Measurements from ENCODE around the gene RHEB. TPM values are rescaled to one million over a fixed set of nuclear protein-coding genes. Genes with fewer than 3 reads are reported as not detected.

RHEB gene
- total and polyA plus RNA-seq, 2 of the 4 experiments (the other 2 are of a cell fraction) = 19.7 to 67.2 TPM

DNA sequence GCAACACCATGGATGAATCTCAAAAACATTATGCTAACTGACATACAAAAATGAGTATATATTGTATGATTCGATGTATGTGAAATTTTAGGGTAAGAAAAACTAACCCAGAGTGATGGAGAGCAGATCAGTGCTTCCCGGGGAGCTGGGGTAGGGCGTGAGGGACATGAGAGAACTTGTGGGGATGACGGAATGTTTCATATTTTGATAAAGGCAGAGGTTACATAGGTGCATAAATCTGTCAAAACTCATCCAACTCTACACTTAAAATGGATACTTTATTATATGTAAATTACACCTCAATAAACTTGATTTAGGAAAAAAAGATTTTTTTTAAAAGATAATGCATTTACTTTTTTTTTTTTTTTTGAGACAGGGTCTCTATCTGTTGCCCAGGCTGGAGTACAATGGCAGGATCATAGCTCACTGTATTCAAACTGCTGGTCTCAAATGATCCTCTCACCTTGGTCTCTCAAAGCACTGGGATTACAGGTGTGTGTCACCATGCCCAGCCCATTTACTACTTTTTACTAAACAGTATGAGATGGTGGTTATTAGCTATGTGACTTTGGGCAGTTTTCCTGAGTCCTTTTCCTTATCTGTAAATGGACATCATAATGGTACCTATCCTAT, 13.7 kb downstream of the RHEB start:
- Histone ChIP-seq H3K23ac (ENCODE audit: low read depth, low read length) (no peak overlapping the region), H3K9me1 (ENCODE audit: insufficient read depth, low read length) (peaks cover 28% of the 10 kb centered on the region), H3K79me1 (ENCODE audit: low read depth in 1 of 2, low read length in 2 of 2) (peaks cover 9 to 79% of the 10 kb centered on the region in 2 experiments; a peak in 2 of 4 replicates), H3K4me3 (ENCODE audit: insufficient read depth, low read depth, low read length) (no peak overlapping the region), H4K5ac (ENCODE audit: low read depth, low read length) (no peak overlapping the region), H2BK5ac (ENCODE audit: low read depth, low read length, poor library complexity, severe bottlenecking) (no peak overlapping the region), H3K4me2 (ENCODE audit: low read depth, low read length) (no peak overlapping the region), H3K18ac (ENCODE audit: low read depth, low read length) (no peak overlapping the region), H3K14ac (replicated peaks; ENCODE audit: low read depth, low read length) (no peak overlapping the region), H3K27me3 (ENCODE audit: control insufficient read depth, insufficient read depth, low read length) (no peaks in the 10 kb centered on the region), H3K4ac (ENCODE audit: low read depth, low read length) (no peak overlapping the region), H4K20me1 (ENCODE audit: insufficient read depth, low read length) (peaks cover 92% of the 10 kb centered on the region), H3K9ac (ENCODE audit: low read depth, low read length) (no peak overlapping the region), H4K8ac (ENCODE audit: low read depth in 2 of 2, low read length in 2 of 2) (no peak overlapping the region), H3K27ac (ENCODE audit: insufficient read depth, low read length) (no peak overlapping the region), H3K9me3 (ENCODE audit: control insufficient read depth, insufficient read depth, low read length) (no peaks in the 10 kb centered on the region), H2AFZ (replicated peaks; ENCODE audit: low read length, poor library complexity) (no peak overlapping the region), H3K4me1 (ENCODE audit: control insufficient read depth, insufficient read depth, low read length) (peaks cover 26% of the 10 kb centered on the region), H2AK5ac (ENCODE audit: low read depth, low read length) (no peak overlapping the region), H2BK15ac (ENCODE audit: low read depth, low read length) (no peak overlapping the region), H2BK20ac (ENCODE audit: low read depth, low read length) (no peak overlapping the region), H4K91ac (ENCODE audit: insufficient read depth, low read depth, low read length) (no peak overlapping the region), H2BK120ac (ENCODE audit: low read depth, low read length) (no peak overlapping the region), H3K36me3 (ENCODE audit: control insufficient read depth, insufficient read depth, low read length) (no peaks in the 10 kb centered on the region; the same call in 1 of the 2 replicates), H3K56ac (ENCODE audit: extremely low read depth, insufficient read depth, low read length) (no peak overlapping the region), H2AK9ac (replicated peaks; ENCODE audit: low read depth, low read length, poor library complexity) (no peak overlapping the region)
- DNase-seq (no peak), ATAC-seq (ENCODE audit: low read depth) (no peak)
- ChIA-PET CTCF (no interaction called here), POLR2A (ENCODE audit: unreplicated experiment) (interaction anchor here (1.1 kb wide), 1 partner anchor 10 kb away, joined by 3 read pairs; no protein-coding TSS in a partner anchor)
- no CpG with 5 or more reads among the region's 4 CpGs for WGBS, 2 experiments (ENCODE audit: extremely low coverage in 2 of 2, insufficient read length in 1 of 2)
- intact Hi-C loops (cut with micrococcal nuclease) (loop anchor here (2.0 to 5.0 kb wide), 2 partner anchors 15 to 116 kb away; no protein-coding TSS in a partner anchor), dilution Hi-C loops (cut with HindIII; ENCODE audit: low sequenced_read_pairs, unreplicated experiment) (no loop called here), in situ Hi-C loops (cut with MboI; ENCODE audit: low sequenced_read_pairs) (no loop called here)
- no TSS peak for BruUV-seq (replicated peaks)
- TF ChIP-seq, protein P1, sequence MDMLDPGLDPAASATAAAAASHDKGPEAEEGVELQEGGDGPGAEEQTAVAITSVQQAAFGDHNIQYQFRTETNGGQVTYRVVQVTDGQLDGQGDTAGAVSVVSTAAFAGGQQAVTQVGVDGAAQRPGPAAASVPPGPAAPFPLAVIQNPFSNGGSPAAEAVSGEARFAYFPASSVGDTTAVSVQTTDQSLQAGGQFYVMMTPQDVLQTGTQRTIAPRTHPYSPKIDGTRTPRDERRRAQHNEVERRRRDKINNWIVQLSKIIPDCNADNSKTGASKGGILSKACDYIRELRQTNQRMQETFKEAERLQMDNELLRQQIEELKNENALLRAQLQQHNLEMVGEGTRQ (IDR thresholded peaks at IDR 0.05; ENCODE audit: low read depth, low read length) = no peak
- TF ChIP-seq ELK1 (IDR thresholded peaks at IDR 0.05; ENCODE audit: borderline replicate concordance, low read depth, low read length) (no peak), NFE2L2 (IDR thresholded peaks at IDR 0.05; ENCODE audit: low read depth, low read length) (no peak)
